ENCODE data around the gene LYRM1.

DNA sequence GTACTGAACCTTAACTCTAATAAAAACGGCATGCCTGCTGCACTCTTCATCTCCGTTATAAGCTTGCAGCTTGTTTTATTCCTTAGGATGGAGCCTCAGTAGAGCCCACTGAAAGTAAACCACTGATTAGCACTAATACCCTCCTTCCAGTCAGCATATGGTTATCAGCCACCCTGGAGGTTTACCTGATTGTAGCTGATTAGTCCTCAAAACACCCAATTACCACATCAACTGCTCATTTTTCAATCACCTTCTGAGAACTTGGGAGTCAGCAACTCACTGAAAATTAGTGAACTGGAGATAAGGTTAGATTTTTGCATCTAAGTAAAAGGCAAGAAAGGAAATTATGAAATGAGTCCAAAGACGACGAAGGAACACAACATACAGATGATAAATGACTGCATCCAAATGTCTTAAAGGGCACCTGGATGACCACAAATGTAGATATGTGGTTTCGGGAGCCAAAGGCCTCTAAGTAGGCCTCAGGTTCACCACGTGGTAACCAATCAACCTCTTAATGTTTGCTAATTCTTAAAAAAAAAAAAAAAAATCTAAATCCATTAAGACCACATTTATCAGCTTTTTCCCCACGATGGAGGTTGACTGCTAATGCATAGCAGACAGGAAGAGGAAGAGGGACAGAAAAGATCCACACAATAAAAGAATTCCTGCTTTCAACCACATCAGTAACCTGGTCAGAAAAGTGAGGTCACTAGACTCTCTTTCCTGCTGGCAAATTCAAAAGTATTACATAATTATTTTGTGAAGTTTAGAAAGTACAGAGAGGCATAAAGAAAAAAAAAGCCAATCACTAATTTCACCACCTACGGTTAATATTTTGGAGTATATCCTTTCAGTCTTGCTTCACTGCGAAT lies 28.4 kb upstream of the LYRM1 start:
- no peak for TF ChIP-seq CTCF (IDR thresholded peaks at IDR 0.05)
- TF ChIP-seq POLR2A (IDR thresholded peaks at IDR 0.05), result no peak

All from breast epithelium (tissue), 3 donors.